Measurements from ENCODE around the gene NOP56. TPM values are rescaled to one million over a fixed set of nuclear protein-coding genes. Genes with fewer than 3 reads are reported as not detected.

The NOP56 gene
- total and polyA plus RNA-seq, 2 donors (not counting 3 experiments of a cell fraction or from before 2014, with no cell fraction given), result 151 to 329 TPM

DNA sequence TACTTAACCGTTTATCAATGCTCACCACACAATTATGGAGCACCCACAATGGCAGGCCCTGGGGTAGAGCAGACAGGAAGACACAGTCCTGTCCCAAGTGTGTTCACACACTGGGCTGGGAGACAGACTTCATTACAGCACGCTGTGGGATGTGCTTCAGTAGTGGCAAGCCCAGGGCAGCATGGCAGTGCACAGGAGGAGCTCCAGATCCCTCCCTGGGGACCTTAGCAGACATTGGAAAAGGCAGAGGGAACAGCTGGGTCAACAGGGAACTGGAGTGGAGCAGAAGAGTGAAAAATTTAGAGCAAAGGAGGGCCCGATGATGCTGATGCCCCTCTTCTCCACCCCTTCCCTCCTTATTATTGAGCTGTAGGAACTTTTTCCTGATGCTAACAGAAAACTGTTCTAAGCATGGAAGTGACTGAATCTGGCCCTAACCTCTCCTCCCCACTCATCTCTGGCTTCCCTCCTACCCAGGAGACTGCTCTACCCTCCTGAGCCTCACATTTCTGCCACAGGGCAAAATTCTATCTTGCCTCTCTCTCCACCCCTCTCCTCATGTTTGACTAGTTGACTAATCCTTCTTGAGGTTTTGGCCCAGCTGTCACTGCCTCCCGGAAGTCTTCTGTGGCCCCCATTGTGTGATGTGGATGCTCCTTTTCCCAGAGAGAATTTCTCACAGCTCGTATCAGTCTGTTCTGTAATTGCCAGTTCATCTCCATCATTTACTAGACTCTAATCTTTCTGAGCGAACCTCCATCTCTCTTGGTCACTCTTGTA lies 41.3 kb upstream of the NOP56 start:
- no peak overlapping the region for H3K4me3 ChIP-seq (replicated peaks in 1 of 3; ENCODE audit: insufficient read depth in 1 of 3, low read depth in 1 of 3, low read length in 3 of 3)
- POLR2A ChIA-PET, result no interaction called here
- DNase-seq (ENCODE audit: low read depth, low spot score), result no peak
- no peaks in the 10 kb centered on the region for H4K20me1 ChIP-seq (replicated peaks; ENCODE audit: control insufficient read depth, extremely low read depth, insufficient read depth, low read length)
- peaks cover 0 to 2% of the 10 kb centered on the region in 2 experiments for H3K27me3 ChIP-seq (ENCODE audit: control insufficient read depth in 2 of 2, insufficient read depth in 2 of 2, low read length in 2 of 2)
- intact Hi-C loops (cut with micrococcal nuclease), result no loop called here
- no peaks in the 10 kb centered on the region for H3K36me3 ChIP-seq (ENCODE audit: control insufficient read depth in 2 of 2, extremely low read depth in 1 of 2, insufficient read depth in 2 of 2, low read length in 2 of 2)
- dilution Hi-C loops (cut with MboI; ENCODE audit: extremely low pct_ligation_motif_present, low sequenced_read_pairs), result no loop called here
- BruUV-seq (replicated peaks), result no TSS peak
- no peak overlapping the region for H3K9ac ChIP-seq (replicated peaks; ENCODE audit: extremely low read depth, insufficient read depth, low read length)
- no peaks in the 10 kb centered on the region for H3K4me1 ChIP-seq (ENCODE audit: control insufficient read depth, extremely low read depth, insufficient read depth, low read length)
- CTCF ChIA-PET, result no interaction called here
- H3K27ac ChIP-seq (ENCODE audit: insufficient read depth, low read depth, low read length), result no peak overlapping the region
- no peak for TF ChIP-seq FOS (IDR thresholded peaks at IDR 0.05; ENCODE audit: borderline replicate concordance, insufficient read depth, low read length)
- no peak for TF ChIP-seq JUN (IDR thresholded peaks at IDR 0.05; ENCODE audit: borderline replicate concordance, insufficient read depth, insufficient read length, low read depth)
- TF ChIP-seq, protein P1, sequence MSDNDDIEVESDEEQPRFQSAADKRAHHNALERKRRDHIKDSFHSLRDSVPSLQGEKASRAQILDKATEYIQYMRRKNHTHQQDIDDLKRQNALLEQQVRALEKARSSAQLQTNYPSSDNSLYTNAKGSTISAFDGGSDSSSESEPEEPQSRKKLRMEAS (IDR thresholded peaks at IDR 0.05; ENCODE audit: insufficient read depth, insufficient read length), result no peak
- TF ChIP-seq EZH2 (IDR thresholded peaks at IDR 0.05; ENCODE audit: borderline replicate concordance, low read depth, low read length, severe bottlenecking), result no peak
- no peak for TF ChIP-seq MYC (IDR thresholded peaks at IDR 0.05; ENCODE audit: low read depth, low read length)
- no peak for TF ChIP-seq GATA2 (IDR thresholded peaks at IDR 0.05; ENCODE audit: insufficient read depth, insufficient read length, low read depth, low read length)
- TF ChIP-seq, protein P2, sequence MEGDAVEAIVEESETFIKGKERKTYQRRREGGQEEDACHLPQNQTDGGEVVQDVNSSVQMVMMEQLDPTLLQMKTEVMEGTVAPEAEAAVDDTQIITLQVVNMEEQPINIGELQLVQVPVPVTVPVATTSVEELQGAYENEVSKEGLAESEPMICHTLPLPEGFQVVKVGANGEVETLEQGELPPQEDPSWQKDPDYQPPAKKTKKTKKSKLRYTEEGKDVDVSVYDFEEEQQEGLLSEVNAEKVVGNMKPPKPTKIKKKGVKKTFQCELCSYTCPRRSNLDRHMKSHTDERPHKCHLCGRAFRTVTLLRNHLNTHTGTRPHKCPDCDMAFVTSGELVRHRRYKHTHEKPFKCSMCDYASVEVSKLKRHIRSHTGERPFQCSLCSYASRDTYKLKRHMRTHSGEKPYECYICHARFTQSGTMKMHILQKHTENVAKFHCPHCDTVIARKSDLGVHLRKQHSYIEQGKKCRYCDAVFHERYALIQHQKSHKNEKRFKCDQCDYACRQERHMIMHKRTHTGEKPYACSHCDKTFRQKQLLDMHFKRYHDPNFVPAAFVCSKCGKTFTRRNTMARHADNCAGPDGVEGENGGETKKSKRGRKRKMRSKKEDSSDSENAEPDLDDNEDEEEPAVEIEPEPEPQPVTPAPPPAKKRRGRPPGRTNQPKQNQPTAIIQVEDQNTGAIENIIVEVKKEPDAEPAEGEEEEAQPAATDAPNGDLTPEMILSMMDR (IDR thresholded peaks at IDR 0.05; ENCODE audit: extremely low read depth in 1 of 2, insufficient read depth in 1 of 2, low read depth in 1 of 2, low read length in 2 of 2), result no peak
- no peaks in the 10 kb centered on the region for H3K9me1 ChIP-seq (replicated peaks; ENCODE audit: control insufficient read depth, extremely low read depth, insufficient read depth, low read length)
- H3K4me2 ChIP-seq (ENCODE audit: insufficient read depth, low read length), result no peak overlapping the region
- no peaks in the 10 kb centered on the region for H3K9me3 ChIP-seq (replicated peaks; ENCODE audit: control insufficient read depth, insufficient read depth, low read length)
- H2AFZ ChIP-seq (ENCODE audit: low read depth, low read length), result no peak overlapping the region
- H3K79me2 ChIP-seq (ENCODE audit: control insufficient read depth, insufficient read depth, low read length), result no peaks in the 10 kb centered on the region
- no peak for FAIRE-seq

All from endothelial cell of umbilical vein (primary cell).